OCI-M2 (cell line): Measurements from ENCODE around the gene CCDC179.
A peak's percentile ranks its signal among the peaks of the same experiment; 100 is the strongest.

Experiments used
- DNase-seq: peaks from one replicate; lab custom pipeline; 2025; ENCODE audit not compliant: unreplicated experiment; lab: John Stamatoyannopoulos, UW

Gene CCDC179

DNA sequence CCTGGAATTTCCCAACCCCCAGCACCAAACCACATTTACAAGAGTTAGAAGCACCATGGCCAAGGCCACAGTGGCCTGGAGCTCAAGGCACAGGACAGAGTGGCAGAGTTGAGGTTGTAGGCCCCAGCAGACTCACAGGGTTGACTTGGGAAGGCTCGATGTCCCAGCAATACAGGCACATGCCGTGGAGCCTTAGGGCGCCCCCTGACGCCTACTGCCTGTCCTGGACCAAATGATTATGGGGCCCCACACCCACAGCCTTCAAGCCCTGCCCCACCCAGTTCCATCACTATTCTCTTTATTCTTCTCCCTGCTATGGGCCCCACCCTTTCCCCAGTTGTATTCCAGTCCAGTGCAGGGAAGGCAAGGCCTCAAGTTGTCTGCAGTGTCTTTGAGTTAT, at the start of gene CCDC179:
Gene CCDC179, minus strand, starts transcription at position 234 of the 400 bp plus-strand sequence. Its CDS starts 53 bp downstream, at position 181.
- no peak for DNase-seq

DNA sequence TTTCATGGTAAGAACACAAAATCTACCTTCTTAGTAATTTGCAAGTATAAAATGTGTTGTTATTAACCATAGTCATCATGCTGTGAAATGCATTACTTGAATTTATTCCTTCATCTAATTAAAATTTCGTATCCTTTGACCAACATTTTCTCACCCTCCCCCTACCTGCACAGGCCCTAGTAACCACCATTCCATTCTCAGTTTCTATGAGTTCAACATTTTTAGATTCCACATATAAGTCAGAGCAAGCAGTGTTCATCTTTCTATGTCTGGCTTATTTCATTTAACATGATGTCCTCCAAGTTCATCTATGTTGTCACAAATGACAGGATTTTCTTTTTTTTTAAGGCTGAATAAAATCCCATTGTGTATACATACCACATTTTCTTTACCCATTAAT, 43.5 kb upstream of the CCDC179 start:
- DNase-seq = no peak

DNA sequence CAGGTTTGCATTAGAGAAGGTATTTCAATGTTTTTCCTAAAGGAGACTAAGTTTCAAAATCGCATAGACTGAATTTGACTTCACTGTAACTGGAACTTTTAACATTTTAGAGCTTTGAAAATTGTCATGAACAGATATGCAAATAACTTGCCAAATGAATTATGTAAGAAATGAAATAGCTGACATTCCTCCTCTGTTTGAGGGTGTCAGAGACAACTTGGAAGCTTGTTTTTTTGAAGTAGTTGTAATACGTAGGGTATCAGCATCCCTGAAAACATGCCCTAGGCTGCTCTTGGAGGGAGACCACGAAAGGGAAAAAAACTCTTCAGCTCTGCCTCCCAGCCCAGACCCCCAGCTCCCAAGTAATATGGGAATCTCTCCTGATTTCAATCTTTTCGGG, 41.3 kb upstream of the CCDC179 start:
- DNase-seq = no peak

DNA sequence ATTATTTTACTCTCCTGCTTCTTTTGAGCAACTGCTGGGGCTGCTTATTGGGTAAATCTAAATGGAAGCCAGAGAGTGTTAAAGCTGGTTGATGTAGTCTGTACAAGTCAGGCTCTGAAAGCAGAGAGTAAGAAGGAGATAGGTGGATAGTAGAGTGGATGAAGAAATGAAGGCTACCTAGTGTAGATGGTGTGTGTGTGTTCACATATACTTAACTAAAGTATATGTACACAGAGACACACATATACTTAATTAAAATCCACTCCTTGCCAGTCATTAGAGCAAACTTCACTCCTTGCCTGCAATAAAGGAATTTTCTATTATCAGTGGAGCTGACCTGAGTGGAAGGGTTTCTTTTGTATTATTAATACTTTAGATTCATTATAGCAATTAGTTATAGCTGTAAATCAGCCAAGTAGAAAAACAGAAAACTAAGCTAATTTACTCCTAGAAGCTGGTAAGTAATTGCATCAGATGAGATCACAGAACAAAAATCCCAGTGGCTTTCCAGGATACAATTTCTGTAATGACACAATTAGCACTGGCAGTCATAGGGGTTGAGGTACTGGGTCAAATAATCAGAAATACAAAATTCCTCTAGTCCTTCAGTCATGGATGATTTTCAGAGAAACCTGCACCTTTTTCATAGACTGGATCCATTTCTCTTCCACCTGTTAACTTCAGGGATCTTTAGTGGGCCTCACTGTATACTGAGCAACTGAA, 40.7 kb upstream of the CCDC179 start:
- DNase-seq = no peak

DNA sequence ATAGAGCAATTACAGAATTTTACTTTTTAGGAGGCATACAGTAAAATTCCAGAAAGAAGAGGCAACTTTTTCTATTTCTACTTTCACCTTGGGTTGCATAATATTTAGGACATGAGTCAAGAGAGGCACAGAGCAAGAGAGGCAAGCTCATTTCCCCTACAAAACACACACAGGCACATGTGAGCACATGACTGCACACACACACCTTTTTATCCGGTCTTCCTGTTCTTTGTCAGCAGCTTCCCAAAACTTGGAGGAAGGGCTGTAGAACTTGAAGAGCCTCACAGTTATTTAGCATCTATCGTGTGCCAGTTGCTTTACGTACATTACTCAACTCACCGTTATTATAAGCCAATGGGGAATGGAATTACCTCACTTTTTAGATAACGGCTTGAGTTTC, 37.8 kb upstream of the CCDC179 start:
- no peak for DNase-seq

DNA sequence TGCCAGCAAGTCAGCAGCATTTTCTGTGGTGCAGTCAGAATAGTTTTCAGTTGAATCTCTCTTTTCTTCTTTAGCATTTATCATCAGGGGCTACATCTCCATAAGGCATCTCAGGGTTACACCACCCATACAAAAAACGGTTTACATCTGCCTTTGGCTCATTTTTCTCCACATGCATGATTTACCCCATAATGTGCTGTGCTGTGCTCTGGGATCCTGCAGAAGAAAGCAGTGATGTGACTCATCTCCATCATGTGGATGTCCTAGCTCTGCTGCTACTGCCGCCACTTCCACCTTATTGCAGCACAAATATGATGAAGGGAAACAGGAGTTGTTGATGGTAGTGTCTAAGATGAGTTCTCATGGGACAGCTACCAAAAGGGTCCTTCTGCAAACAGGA, 30.0 kb upstream of the CCDC179 start:
- DNase-seq = no peak

DNA sequence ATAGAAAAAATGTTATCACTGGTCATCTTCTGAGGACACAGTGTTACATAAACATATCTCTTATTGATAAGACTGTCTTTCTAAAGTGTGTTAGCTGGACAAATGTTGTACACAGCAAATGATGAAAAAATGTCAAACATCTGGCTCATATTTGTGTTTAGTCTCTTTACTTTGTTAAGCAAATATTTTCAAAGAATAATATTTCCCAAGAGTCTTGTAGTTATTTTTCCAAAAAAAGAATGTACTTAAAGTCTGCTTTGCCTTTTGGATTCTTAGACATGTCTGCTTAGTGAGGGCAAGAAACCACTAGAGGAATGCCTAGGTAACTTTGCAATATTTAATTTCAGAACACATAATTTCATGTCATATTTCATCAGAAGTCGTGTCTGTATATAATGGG, 23.9 kb upstream of the CCDC179 start:
- no peak for DNase-seq

DNA sequence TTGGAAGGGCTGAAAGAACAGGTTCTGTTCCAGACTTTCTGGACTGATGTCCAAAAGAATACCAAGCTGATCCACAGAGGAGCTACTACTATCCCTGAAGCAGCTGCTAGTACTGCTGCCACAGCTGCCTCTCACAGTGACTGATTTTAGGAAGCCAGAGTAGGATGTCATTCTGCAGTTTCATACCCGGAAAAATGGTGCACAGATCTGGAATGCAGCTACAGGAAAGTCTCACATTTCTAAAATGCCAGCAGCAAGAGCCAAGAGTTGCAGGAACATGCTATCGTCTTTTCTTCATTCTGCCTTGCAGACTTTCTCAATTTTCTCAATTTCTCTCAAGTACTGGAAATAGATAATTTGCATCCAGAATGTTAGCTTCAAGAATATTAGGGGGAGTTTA, 19.4 kb upstream of the CCDC179 start:
- DNase-seq = no peak

DNA sequence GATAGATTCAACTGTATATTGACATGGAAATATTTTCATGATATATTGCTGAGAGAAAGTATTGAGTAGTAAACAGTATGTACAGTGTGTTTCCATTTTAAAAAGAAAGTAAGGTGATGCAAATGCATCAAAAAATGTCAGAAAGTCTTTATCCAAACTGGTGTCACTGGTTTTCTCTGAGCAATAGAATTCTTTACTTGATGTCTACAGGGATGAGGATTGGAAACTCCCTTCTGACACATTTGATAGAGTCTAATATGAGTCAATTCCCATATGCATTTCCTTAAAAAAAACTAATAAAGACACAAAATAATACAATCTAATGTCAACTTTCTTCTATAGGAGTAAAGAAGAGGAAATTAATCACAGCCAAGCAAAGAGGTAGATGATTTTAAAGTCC, 18.3 kb upstream of the CCDC179 start:
- DNase-seq = no peak

DNA sequence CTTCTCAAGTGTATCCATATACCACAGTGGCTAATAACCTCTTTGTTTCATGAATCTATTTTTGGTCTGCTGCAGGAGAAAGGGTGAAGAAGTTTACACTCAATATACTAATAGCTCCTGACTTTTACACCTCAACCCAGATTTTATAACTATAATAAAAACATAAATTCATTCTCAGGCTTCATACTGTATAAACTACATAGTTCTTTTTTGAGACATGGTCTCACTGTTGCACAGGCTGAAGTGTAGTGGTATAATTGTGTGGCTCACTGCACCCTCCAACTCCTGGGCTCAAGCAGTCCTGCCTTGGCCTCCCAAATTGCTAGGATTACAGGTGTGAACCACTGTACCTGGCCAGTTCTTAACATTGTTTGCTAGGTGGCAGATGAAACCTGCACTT, 17.8 kb upstream of the CCDC179 start:
- no peak for DNase-seq

DNA sequence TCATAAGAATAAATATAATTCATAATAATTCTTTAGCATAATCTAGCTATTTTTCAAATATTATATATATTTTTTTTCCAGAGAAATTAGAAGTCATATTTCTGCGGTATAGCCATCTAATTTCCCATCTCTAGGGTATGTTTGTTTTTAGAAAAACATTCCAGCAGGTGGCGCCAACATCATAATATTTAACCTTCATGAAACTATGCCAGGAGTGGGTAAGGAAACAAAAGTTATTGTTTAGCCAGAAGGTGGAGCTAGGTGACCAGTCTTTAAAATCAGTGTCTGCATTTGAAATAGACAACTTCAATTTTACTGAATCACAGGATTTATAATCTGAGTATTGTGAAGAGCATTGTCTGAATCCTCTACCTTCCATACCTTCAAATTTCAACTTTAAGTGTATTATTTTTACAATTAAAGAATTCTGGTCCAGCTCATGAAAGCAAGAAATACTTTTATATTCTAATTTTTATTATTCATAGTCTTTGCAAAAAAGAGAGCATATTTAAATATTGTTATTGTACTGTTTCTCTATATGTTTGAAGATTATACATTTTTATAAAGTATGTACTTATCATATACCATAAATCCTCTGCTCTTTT, 15.7 kb upstream of the CCDC179 start:
- peak; percentile 3 for DNase-seq

DNA sequence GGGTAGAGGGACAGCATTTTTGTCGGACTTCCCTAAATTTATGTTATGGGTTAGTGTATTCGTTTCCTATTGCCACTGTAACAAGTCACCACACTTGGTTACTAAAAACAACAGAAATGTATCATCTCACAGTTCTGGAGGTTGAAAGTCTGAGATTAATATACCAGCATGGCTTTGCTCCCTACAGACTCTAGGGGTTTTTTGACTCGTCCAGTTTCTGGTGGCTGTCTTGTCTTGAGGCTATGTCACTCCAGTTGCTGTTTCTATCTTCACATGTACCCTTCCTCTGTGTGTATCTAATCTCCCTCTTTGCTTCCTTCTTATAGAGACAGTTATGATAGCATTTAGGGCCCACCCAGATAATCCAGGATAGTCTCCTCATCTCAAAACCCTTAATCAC, 9.1 kb upstream of the CCDC179 start:
- no peak for DNase-seq

DNA sequence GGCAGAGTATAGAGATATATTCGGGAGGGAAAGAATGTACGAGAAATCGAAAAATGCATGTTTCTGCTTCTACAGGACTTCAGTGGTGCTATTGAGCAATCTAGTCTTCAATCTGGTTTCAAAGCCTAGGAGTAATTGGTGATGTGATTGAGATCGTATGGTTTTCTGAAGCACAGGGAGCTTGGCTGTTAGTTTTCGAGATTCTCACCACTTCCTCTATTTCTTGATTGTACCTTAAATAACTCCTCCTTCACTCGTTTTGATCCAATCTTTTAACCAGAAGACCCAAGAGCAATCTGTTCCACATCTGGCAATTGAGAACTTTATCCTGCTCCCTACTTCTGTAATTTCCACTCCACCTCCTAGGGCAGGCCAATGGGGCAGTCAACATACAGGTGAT, 518 bp downstream of the CCDC179 start:
- no peak for DNase-seq

DNA sequence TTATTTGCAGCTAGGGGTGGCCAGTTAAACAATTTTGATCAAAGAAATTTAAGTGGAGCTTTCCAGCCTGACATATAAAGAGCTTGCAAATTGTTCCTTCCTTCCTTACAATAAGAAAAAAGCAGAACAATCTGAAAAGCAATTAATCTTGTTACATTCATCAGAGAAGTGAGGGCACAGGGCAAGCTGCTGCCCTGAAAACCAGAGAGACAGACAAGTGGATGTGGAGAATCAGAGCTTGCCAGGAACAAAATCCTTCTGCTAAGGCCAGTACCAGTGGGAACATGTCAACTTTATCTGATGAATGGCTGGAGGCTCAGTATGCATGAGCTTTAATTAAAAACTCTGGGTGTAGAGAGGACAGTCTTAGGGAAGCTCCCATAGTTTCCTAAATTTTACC, 8.8 kb downstream of the CCDC179 start:
- DNase-seq = no peak

DNA sequence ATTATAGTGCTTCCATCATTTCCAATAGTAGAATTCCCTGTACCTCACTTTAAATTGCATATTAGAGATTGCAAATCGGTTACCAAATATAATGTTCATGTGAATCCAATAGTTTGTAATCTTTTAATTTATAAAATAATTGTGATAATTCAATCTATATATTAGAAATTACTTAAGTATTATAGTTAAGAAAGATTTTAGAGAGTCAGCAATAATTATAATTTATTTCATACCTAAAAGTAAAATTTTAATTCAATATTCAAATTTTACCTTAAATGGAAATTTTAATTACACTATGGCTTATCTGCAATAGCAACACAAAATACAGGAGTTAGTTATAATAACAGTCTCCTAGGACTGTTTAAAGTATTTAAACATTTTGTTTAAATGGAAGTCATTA, 13.5 kb downstream of the CCDC179 start:
- no peak for DNase-seq

DNA sequence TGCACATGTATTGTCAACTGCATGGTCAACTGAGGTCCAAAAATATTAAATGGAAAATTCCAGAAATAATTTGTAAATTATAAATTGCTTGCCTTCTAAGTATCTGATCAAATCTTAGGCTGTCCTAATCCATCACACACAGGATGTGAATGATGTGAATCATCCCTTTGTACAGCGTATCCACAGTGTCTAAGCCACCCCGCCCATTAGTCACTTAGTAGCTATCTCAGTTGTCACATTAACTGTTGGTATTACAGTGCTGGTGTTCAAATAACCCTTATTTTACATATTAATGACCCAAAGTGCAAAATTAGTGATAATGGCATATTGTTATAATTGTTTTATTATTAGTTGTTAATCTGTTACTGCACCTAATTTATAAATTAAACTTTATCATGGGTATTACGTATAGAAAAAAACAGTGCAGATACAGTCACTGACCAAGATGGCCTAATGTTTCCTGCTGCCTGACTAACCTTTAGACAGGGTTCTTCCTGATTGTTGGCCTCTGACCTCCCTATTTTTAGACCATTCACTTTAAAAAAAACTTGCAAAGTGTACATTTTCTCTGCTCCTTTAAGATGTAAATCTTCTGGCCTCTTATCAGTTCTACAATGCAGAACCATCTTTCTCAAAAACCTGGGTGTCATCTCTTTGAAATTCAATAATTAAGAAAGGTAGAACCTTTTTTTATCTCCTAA, 27.8 kb downstream of the CCDC179 start:
- no peak for DNase-seq

DNA sequence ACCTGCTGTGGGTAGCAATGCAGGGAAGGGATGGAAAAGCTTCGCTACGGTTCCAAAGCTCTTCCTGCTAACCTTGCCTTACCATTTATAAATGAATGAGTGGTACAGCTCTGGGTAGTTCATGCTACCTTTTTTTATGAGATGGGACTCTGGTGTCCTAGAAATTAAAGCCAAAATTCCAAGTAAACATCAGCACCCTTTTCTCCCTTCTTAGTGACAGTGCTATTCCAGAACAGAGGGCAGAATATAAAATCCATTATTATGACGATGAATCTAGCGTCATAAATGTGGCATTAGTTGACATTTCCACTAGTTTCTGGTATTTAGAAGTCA, 30.2 kb downstream of the CCDC179 start:
- DNase-seq = no peak

DNA sequence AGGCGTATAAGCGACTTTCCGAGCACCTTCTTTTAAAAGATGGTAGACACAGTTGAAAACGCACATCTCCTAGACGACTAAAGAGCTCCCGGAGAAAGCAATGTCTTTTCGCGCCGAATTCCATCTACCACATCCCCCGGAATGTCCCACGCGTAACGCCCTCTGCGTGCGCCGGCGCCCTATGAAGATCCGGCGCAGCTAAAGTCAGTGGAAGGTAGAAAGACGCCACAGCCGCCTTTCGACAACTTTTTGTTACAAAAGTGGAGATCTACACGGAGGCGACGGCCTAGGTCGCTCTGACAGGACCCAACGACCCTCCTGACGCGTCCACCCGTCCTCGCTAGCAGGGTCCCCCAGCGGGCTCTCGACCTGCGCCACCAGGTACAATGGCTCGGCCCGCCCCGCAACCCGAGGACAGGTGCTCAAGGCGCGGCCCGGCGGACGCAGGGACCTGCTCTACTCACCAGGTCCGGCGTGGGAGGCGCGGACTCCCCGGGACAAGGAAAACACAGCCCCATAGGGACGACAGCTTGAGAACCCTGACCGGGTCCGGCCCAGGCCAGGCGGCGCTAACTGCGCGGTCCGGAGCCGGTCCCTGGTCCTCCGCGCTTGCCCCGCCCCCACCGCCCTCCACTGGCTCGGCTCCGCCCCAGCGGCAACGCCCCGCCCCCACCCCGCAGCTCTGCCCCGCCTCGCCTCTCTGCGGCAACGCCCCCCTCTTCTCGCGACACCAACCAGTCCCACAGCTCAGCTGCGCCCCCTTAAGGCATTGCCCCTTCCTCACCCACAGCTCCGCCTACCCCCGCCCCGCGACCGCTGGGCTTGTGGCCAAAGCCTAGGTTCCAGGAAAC, 30.8 kb downstream of the CCDC179 start, which contains the start of gene SVIP:
Gene SVIP, minus strand, starts transcription at position 571 of the 851 bp plus-strand sequence. Its CDS starts 53 bp downstream, at position 518.
- peak; percentile 29 for DNase-seq

DNA sequence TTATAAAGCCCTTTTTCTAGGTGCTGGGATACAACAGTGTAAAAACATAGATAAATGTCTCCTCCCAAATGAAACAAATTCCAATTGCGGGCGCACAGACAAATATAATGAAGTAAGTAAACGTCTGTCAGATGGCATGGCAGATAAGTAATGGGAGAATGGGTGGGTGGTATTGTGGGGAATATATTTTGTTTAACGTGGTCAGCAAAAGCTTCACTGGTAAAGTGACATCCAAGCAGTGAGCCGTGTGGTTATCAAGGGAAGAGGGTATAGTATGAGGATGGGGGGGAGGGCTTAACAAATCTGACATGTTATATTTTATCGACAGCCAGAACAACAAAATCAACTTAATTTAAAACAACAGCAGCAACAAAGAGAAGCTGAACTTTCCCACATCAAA, 31.9 kb downstream of the CCDC179 start:
- no peak for DNase-seq

DNA sequence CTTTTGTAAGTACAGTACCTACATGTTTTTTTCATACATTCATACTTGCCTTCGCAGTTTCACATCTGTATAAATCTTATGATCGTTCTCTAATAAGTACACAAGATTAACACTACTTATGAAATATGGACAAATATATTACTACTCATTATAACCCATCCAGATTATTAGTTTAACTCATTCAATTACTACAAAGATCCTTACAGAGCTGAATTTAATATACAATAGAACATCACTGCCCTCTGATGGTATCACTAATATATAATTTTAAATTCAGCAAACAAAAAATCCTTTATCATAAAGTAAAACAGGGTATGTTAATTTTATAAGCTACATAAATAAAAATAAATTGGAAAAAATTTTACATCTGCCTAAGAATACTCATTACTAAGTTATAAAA, 38.1 kb downstream of the CCDC179 start:
- DNase-seq = no peak

DNA sequence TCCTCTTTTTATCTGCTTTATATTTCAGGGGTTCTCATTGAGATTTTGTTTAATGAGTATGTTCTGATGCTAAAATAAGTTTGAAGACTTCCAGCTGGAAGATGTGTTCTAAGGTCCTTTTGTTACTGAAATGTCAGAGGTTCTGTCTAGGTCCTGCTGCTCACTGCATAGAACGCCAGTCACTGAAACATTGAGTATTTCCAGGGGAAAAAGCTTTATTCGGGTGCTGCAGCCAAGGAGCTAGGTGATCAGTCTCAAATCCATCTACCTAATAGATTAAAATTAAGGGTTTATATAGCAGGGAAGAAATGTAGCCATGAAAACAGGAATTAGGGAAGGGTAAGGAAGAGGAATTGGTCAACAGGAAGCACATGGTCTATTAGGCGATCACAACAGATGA, 50.4 kb downstream of the CCDC179 start:
- DNase-seq = no peak
